HG02938 (cell line): ENCODE results near the gene DYNC1I1.

Experiments
- ATAC-seq: cut with Tn5 transposase; IDR thresholded peaks from one replicate; pipeline ENCODE4 v1.9.1; 2021; ENCODE audit warnings: mild to moderate bottlenecking, moderate library complexity; ENCODE audit not compliant: unreplicated experiment

Gene DYNC1I1

GRCh38 chr7:95772298-95772770 lies at the start of gene DYNC1I1:
DYNC1I1 (plus strand) TSS chr7:95772554; CDS start chr7:95804730, 32,176 bp downstream.
- peak; percentile 81 for ATAC-seq

GRCh38 chr7:95723583-95724180 lies 48.7 kb upstream of the DYNC1I1 start:
- ATAC-seq: peak; percentile 60

- no peak for ATAC-seq
Observed at GRCh38 chr7:95725205-95725604, 47.1 kb upstream of the DYNC1I1 start.

- no peak for ATAC-seq
Observed at GRCh38 chr7:95730493-95731280, 41.7 kb upstream of the DYNC1I1 start.

GRCh38 chr7:95736635-95737034 lies 35.7 kb upstream of the DYNC1I1 start:
- no peak for ATAC-seq

- ATAC-seq: no peak
Observed at GRCh38 chr7:95737828-95738505, 34.4 kb upstream of the DYNC1I1 start.

- no peak for ATAC-seq
Observed at GRCh38 chr7:95749044-95749443, 23.3 kb upstream of the DYNC1I1 start.

- no peak for ATAC-seq
Observed at GRCh38 chr7:95749515-95749914, 22.8 kb upstream of the DYNC1I1 start.

GRCh38 chr7:95753440-95753839 lies 18.9 kb upstream of the DYNC1I1 start:
- ATAC-seq: no peak

- no peak for ATAC-seq
Observed at GRCh38 chr7:95755277-95755934, 16.9 kb upstream of the DYNC1I1 start.

- no peak for ATAC-seq
Observed at GRCh38 chr7:95758187-95758586, 14.2 kb upstream of the DYNC1I1 start.

- ATAC-seq: no peak
Observed at GRCh38 chr7:95766086-95766485, 6.3 kb upstream of the DYNC1I1 start.

GRCh38 chr7:95766657-95767056 lies 5.7 kb upstream of the DYNC1I1 start:
- peak; percentile 66 for ATAC-seq

GRCh38 chr7:95772771-95773581 lies 622 bp downstream of the DYNC1I1 start:
- ATAC-seq: peak; percentile 13

GRCh38 chr7:95776561-95777185 lies 4.3 kb downstream of the DYNC1I1 start:
- no peak for ATAC-seq

GRCh38 chr7:95777269-95777668 lies 4.9 kb downstream of the DYNC1I1 start:
- no peak for ATAC-seq

GRCh38 chr7:95780665-95781064 lies 8.3 kb downstream of the DYNC1I1 start:
- no peak for ATAC-seq

GRCh38 chr7:95781961-95782586 lies 9.7 kb downstream of the DYNC1I1 start:
- no peak for ATAC-seq

GRCh38 chr7:95784796-95785195 lies 12.4 kb downstream of the DYNC1I1 start:
- ATAC-seq: no peak
